ENCODE measurements around the gene AHSG. TPM values are rescaled to one million over a fixed set of nuclear protein-coding genes. Genes with fewer than 3 reads are reported as not detected.

AHSG gene
- total RNA-seq, 2 experiments from 2014 or later, result not detected

DNA sequence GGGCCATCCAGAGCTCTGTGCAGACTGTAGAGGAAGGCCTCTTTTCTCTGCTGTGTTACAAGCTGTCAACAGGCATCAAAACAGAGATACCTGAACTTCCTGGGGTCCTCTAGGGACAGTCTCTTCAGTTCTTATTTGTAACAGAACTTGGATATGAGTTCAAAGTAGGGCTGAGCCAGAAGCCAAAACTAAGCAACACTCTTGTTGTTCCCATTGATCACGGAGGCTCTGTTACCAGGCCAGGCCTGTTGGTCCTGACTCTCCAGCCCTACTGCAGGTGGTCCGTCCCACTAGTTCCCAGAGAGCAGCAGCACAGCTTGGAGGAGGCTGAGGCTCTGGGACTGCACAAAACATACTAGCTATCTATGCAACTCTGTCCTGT is 13.1 kb upstream of the AHSG start:
- intact Hi-C loops (cut with micrococcal nuclease), result no loop called here
- CTCF ChIA-PET, result interaction anchor here (1.1 to 17.4 kb wide), 3 partner anchors 10 to 16 kb away, joined by 4 to 185 read pairs (median 4); no protein-coding TSS in a partner anchor
- peaks cover 2% of the 10 kb centered on the region for H3K27me3 Mint-ChIP-seq

DNA sequence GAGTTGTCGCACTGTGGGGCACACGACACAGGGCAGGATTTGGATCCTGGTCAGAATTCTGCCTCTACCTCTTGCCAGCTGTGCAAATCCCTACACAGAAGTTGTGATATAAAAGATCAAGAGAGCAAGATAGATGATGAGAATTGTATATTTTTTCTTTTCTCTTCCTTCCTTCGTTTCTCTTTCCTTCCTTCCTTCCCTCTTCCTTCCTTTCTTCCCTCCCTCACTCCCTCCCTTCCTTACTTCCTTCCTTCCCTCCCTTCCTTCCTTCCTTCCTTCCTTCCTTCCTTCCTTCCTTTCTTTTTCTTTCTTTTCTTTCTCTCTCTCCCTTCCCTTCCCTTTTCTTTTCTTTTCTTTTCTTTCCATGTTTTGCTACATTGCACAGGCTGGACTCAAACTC is 12.0 kb upstream of the AHSG start:
- Mint-ChIP-seq H3K4me3 (no peak overlapping the region), H3K4me1 (ENCODE audit: low read depth) (no peaks in the 10 kb centered on the region), H3K27me3 (peaks cover 2% of the 10 kb centered on the region), H3K27ac (no peak overlapping the region), H3K9me3 (no peaks in the 10 kb centered on the region), H3K36me3 (ENCODE audit: low read depth) (no peaks in the 10 kb centered on the region)
- ATAC-seq (no peak), DNase-seq (no peak)
- TF ChIP-seq, protein P1, sequence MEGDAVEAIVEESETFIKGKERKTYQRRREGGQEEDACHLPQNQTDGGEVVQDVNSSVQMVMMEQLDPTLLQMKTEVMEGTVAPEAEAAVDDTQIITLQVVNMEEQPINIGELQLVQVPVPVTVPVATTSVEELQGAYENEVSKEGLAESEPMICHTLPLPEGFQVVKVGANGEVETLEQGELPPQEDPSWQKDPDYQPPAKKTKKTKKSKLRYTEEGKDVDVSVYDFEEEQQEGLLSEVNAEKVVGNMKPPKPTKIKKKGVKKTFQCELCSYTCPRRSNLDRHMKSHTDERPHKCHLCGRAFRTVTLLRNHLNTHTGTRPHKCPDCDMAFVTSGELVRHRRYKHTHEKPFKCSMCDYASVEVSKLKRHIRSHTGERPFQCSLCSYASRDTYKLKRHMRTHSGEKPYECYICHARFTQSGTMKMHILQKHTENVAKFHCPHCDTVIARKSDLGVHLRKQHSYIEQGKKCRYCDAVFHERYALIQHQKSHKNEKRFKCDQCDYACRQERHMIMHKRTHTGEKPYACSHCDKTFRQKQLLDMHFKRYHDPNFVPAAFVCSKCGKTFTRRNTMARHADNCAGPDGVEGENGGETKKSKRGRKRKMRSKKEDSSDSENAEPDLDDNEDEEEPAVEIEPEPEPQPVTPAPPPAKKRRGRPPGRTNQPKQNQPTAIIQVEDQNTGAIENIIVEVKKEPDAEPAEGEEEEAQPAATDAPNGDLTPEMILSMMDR (IDR thresholded peaks at IDR 0.05), result no peak
- CTCF ChIA-PET, result interaction anchor here (1.1 to 17.4 kb wide), 2 partner anchors 9 to 15 kb away, joined by 4 to 185 read pairs; no protein-coding TSS in a partner anchor
- POLR2A ChIA-PET, result interaction anchor here (1.0 kb wide), 1 partner anchor 14 kb away, joined by 3 read pairs; no protein-coding TSS in a partner anchor
- intact Hi-C loops (cut with micrococcal nuclease), result no loop called here

More for the DNA sequence above, 13.1 kb upstream of the AHSG start:
- H3K4me1 Mint-ChIP-seq (ENCODE audit: low read depth), result no peaks in the 10 kb centered on the region
- H3K27ac Mint-ChIP-seq, result no peak overlapping the region
- TF ChIP-seq, protein P1 (IDR thresholded peaks at IDR 0.05), result no peak
- H3K9me3 Mint-ChIP-seq, result no peaks in the 10 kb centered on the region
- no peak for ATAC-seq
- no peak for DNase-seq
- no peak overlapping the region for H3K4me3 Mint-ChIP-seq
- POLR2A ChIA-PET, result interaction anchor here (0.7 to 1.0 kb wide), 2 partner anchors 15 to 23 kb away, joined by 3 read pairs; no protein-coding TSS in a partner anchor
- H3K36me3 Mint-ChIP-seq (ENCODE audit: low read depth), result no peaks in the 10 kb centered on the region

DNA sequence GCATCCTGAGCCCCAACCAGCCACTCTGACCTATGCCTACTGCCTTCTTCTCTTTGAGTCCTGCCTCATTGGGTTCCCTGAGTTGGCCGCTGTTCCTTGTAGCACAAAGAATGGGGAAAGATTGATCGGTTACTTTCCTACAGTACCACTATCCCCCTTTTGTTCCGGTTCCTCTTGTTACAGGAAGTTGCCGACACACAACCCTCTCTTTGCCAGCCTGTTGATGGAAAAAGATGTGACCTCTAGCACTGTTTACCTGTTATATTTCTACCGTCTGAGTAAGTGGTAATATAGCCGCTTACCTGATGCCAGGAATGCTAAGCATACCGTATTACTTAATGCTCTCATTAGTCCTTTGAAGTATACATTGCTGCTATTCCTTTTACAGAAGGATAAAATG is 9.7 kb upstream of the AHSG start:
- CTCF ChIA-PET, result interaction anchor here (1.1 to 17.4 kb wide), 2 partner anchors 13 to 218 kb away, joined by 3 to 185 read pairs; no protein-coding TSS in a partner anchor
- H3K4me3 Mint-ChIP-seq, result no peak overlapping the region
- no peaks in the 10 kb centered on the region for H3K4me1 Mint-ChIP-seq (ENCODE audit: low read depth)
- intact Hi-C loops (cut with micrococcal nuclease), result no loop called here
- no peaks in the 10 kb centered on the region for H3K9me3 Mint-ChIP-seq
- TF ChIP-seq, protein P1 (IDR thresholded peaks at IDR 0.05), result no peak
- H3K36me3 Mint-ChIP-seq (ENCODE audit: low read depth), result no peaks in the 10 kb centered on the region
- POLR2A ChIA-PET, result interaction anchor here (1.0 to 1.1 kb wide), 2 partner anchors 14 to 16 kb away, joined by 3 read pairs; no protein-coding TSS in a partner anchor
- no peak overlapping the region for H3K27ac Mint-ChIP-seq
- peaks cover 2% of the 10 kb centered on the region for H3K27me3 Mint-ChIP-seq
- DNase-seq, result no peak
- no peak for ATAC-seq

DNA sequence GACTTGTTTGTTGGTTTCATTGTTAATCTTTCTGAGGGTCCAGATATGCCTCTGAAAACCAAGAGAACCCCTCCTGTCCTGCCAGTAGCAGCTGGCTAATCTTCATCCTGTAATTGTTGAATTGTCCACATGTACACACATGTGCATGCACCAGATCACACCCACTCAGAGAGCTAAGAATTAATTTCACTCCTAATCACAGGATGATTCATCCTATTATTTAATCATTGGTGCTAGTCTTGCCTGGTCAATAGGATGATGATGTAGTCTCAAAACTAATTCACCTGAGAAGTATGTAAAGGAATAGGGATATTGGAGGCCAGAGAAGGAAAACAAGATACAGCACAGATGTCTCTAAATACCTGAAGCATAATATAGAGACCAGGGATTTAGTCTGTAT is 7.8 kb upstream of the AHSG start:
- Mint-ChIP-seq H3K4me3 (no peak overlapping the region), H3K36me3 (ENCODE audit: low read depth) (no peaks in the 10 kb centered on the region), H3K27ac (no peak overlapping the region), H3K4me1 (ENCODE audit: low read depth) (no peaks in the 10 kb centered on the region), H3K9me3 (no peaks in the 10 kb centered on the region), H3K27me3 (no peaks in the 10 kb centered on the region)
- TF ChIP-seq, protein P1 (IDR thresholded peaks at IDR 0.05), result no peak
- intact Hi-C loops (cut with micrococcal nuclease), result no loop called here
- CTCF ChIA-PET, result interaction anchor here (17.4 kb wide), 1 partner anchor 11 kb away, joined by 185 read pairs; no protein-coding TSS in a partner anchor
- ATAC-seq (no peak), DNase-seq (no peak)
- POLR2A ChIA-PET, result interaction anchor here (1.0 kb wide), 1 partner anchor 12 kb away, joined by 3 read pairs; no protein-coding TSS in a partner anchor

All from activated CD8-positive, alpha-beta T cell treated with anti-CD3 and anti-CD28 coated beads for 36 hours (primary cell).